ENCODE data around the gene C17orf107.
A peak's percentile ranks its signal among the peaks of the same experiment; 100 is the strongest.
"Not testable (repeated sequence)": the region's sequence is repeated elsewhere in the genome, so short reads cannot be mapped to it uniquely, and the experiment has no call there.

Gene C17orf107

GRCh38 chr17:4901648-4902344, 2.5 kb downstream of the C17orf107 start:
- peak; percentile 66 for DNase-seq

- no peak for DNase-seq
Measured at GRCh38 chr17:4902540-4902939, 3.2 kb downstream of the C17orf107 start.

- peak; percentile 86 for DNase-seq
Measured at GRCh38 chr17:4903051-4903818, 3.9 kb downstream of the C17orf107 start, which contains the start of gene CHRNE. TSS of gene CHRNE (minus strand) at chr17:4903098. CDS start at chr17:4903063, 35 bp downstream.

GRCh38 chr17:4906642-4907041, 7.3 kb downstream of the C17orf107 start:
- not testable (repeated sequence) for DNase-seq

- no peak for DNase-seq
Measured at GRCh38 chr17:4908301-4908700, 9.0 kb downstream of the C17orf107 start.

- DNase-seq, result peak; percentile 84
Measured at GRCh38 chr17:4908711-4909496, 9.6 kb downstream of the C17orf107 start.

GRCh38 chr17:4913994-4914393, 14.7 kb downstream of the C17orf107 start:
- DNase-seq, result no peak

GRCh38 chr17:4914551-4914950, 15.2 kb downstream of the C17orf107 start:
- DNase-seq, result not testable (repeated sequence)

GRCh38 chr17:4919511-4920047, 20.2 kb downstream of the C17orf107 start:
- DNase-seq, result no peak

GRCh38 chr17:4920351-4921048, 21.2 kb downstream of the C17orf107 start:
- no peak for DNase-seq

- DNase-seq, result no peak
Measured at GRCh38 chr17:4921320-4921719, 22.0 kb downstream of the C17orf107 start.

- DNase-seq, result not testable (repeated sequence)
Measured at GRCh38 chr17:4926577-4927335, 27.4 kb downstream of the C17orf107 start.

- DNase-seq, result no peak
Measured at GRCh38 chr17:4928881-4929280, 29.5 kb downstream of the C17orf107 start.

GRCh38 chr17:4931963-4932362, 32.6 kb downstream of the C17orf107 start, which contains the start of gene GP1BA:
TSS of gene GP1BA (plus strand) at chr17:4932277. CDS start at chr17:4932605, 328 bp downstream.
- DNase-seq, result no peak

- no peak for DNase-seq
Measured at GRCh38 chr17:4932756-4933155, 33.4 kb downstream of the C17orf107 start.

GRCh38 chr17:4933646-4934045, 34.3 kb downstream of the C17orf107 start:
- no peak for DNase-seq

- DNase-seq, result no peak
Measured at GRCh38 chr17:4934173-4934979, 35.0 kb downstream of the C17orf107 start.

GRCh38 chr17:4935650-4936049, 36.3 kb downstream of the C17orf107 start:
- DNase-seq, result no peak

GRCh38 chr17:4936436-4936835, 37.1 kb downstream of the C17orf107 start:
- no peak for DNase-seq

GRCh38 chr17:4937553-4937952, 38.2 kb downstream of the C17orf107 start:
- no peak for DNase-seq

- no peak for DNase-seq
Measured at GRCh38 chr17:4938069-4938491, 38.7 kb downstream of the C17orf107 start.
